RWPE2 (cell line): ENCODE results near the gene ACTR3.

Experiments
- ATAC-seq: fragments of 200-7000 bp; cut with Tn5 transposase; 3 replicates; pipeline ENCODE4 v1.9.1; 2021; ENCODE audit warnings: low read depth
- DNase-seq: peaks from one replicate; pipeline ENCODE4 v3.0.0-alpha.2; 2020; ENCODE audit warnings: low spot score
- H3K27ac ChIP-seq: fragments of 450-650 bp; 2 replicates; pipeline ENCODE4 v1.5.1; 2017; ENCODE audit warnings: mild to moderate bottlenecking; ENCODE audit not compliant: poor library complexity, severe bottlenecking
- H3K27me3 ChIP-seq: fragments of 250-450 bp; sonication (Bioruptor Pico); 2 replicates; pipeline ENCODE4 v1.5.1; 2021; ENCODE audit warnings: mild to moderate bottlenecking, moderate library complexity; ENCODE audit not compliant: insufficient read depth, poor library complexity, severe bottlenecking
- H3K36me3 ChIP-seq: fragments of 250-450 bp; sonication (Bioruptor Pico); 2 replicates; pipeline ENCODE4 v1.5.1; 2020; ENCODE audit warnings: low read depth, mild to moderate bottlenecking, moderate library complexity
- H3K4me1 ChIP-seq: fragments of 250-450 bp; sonication (Bioruptor Pico); 2 replicates; pipeline ENCODE4 v1.5.1; 2021; ENCODE audit warnings: mild to moderate bottlenecking, moderate library complexity; ENCODE audit not compliant: insufficient read depth, poor library complexity, severe bottlenecking
- H3K4me3 ChIP-seq: fragments of 250-450 bp; sonication (Bioruptor Pico); 2 replicates; pipeline ENCODE4 v1.5.1; 2021; ENCODE audit warnings: mild to moderate bottlenecking, moderate library complexity; ENCODE audit not compliant: severe bottlenecking
- H3K9me3 ChIP-seq: fragments of 250-450 bp; sonication (Bioruptor Pico); 2 replicates; pipeline ENCODE4 v1.5.1; 2021; ENCODE audit warnings: mild to moderate bottlenecking, moderate library complexity; ENCODE audit not compliant: severe bottlenecking
- CTCF ChIP-seq: fragments of 450-650 bp; IDR thresholded peaks from one replicate; pipeline ENCODE4 v1.5.1; 2017; ENCODE audit warnings: mild to moderate bottlenecking, moderate library complexity; ENCODE audit not compliant: poor library complexity, severe bottlenecking

Gene ACTR3

DNA sequence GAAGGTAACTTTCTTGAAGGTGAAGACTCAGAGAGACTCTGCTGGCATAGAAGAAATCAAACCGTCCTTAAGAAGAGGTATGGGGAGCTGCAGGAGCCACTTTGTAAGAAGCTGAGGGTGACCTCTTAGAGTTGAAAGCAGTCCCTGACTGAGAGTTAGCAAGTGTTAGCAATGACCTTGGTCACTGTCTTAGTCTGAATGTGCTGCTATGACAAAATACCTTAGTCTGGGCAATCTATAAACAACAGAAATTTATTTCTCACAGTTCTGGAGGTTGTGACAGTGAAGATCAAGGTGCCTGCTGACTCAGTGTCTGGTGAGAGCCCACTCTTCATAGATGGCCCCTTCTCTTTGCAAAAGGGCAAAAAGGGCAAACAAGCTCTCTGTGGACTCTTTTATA lies 35.7 kb upstream of the ACTR3 start:
- H3K4me1 ChIP-seq: peaks cover 13% of the 10 kb centered on the region
- H3K4me3 ChIP-seq: no peak overlapping the region
- no peaks in the 10 kb centered on the region for H3K27me3 ChIP-seq
- H3K36me3 ChIP-seq: no peaks in the 10 kb centered on the region
- H3K9me3 ChIP-seq: no peaks in the 10 kb centered on the region
- no peak overlapping the region for H3K27ac ChIP-seq
- TF ChIP-seq CTCF: no peak
- no peak for ATAC-seq
- no peak for DNase-seq

GRCh38 chr2:113854970-113855740 lies 34.7 kb upstream of the ACTR3 start:
- Histone ChIP-seq H3K27me3 (no peaks in the 10 kb centered on the region), H3K4me3 (no peak overlapping the region), H3K4me1 (peaks cover 11% of the 10 kb centered on the region), H3K36me3 (no peaks in the 10 kb centered on the region), H3K27ac (no peak overlapping the region), H3K9me3 (no peaks in the 10 kb centered on the region)
- ATAC-seq: no peak
- no peak for TF ChIP-seq CTCF
- no peak for DNase-seq

DNA sequence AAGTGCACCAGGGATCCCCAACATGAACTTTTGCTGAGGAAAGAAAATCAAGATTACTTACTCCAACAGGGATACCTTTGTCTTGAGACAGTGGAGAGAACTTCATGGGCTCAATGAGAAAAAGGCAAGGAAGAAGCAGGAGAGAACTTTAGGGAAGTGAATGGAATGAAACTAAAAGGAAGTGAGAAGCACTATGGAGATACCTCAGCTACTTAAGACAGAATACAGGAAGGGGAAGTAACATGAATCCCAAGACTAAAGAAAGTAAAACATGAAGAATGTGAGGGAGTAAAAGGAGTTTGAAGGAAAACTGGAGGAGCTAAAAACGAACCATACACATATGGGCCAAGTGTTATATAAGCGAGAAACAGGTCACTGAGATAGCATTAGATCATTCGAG lies 32.4 kb upstream of the ACTR3 start:
- no peaks in the 10 kb centered on the region for H3K36me3 ChIP-seq
- peaks cover 11% of the 10 kb centered on the region for H3K4me1 ChIP-seq
- H3K9me3 ChIP-seq: no peaks in the 10 kb centered on the region
- DNase-seq: no peak
- no peak overlapping the region for H3K4me3 ChIP-seq
- TF ChIP-seq CTCF: no peak
- no peak for ATAC-seq
- no peaks in the 10 kb centered on the region for H3K27me3 ChIP-seq
- no peak overlapping the region for H3K27ac ChIP-seq

GRCh38 chr2:113858764-113859163 lies 31.1 kb upstream of the ACTR3 start:
- Histone ChIP-seq H3K4me1 (peaks cover 11% of the 10 kb centered on the region), H3K9me3 (no peaks in the 10 kb centered on the region), H3K36me3 (no peaks in the 10 kb centered on the region), H3K4me3 (no peak overlapping the region), H3K27me3 (no peaks in the 10 kb centered on the region), H3K27ac (peak overlapping the region; percentile 12)
- no peak for TF ChIP-seq CTCF
- DNase-seq (no peak), ATAC-seq (peak; percentile 99)

DNA sequence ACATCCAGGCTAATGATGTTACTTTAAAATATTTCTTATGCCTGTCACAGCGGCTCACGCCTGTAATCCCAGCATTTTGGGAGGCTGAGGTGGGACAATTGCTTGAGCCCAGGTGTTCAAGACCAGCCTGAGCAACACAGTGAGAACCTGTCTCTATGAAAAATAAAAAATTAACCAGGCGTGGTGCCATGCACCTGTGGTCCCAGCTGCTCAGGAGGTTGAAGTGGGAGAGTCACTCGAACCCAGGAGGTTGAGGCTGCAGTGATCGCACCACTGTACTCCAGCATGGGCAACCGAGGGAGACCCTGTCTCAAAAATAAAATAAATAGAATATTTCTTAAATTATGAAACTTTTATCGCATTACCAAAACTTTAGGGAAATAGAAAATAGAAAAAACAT lies 28.1 kb upstream of the ACTR3 start:
- Histone ChIP-seq H3K27ac (no peak overlapping the region), H3K27me3 (no peaks in the 10 kb centered on the region), H3K36me3 (no peaks in the 10 kb centered on the region), H3K4me3 (no peak overlapping the region), H3K9me3 (no peaks in the 10 kb centered on the region), H3K4me1 (peaks cover 11% of the 10 kb centered on the region)
- no peak for DNase-seq
- ATAC-seq: no peak
- TF ChIP-seq CTCF: no peak
